Endodermal cell (in vitro differentiated cells): ENCODE data around the gene CLEC17A. TPM values are rescaled to one million over a fixed set of nuclear protein-coding genes. Genes with fewer than 3 reads are reported as not detected.
"Not testable (repeated sequence)": the region's sequence is repeated elsewhere in the genome, so short reads cannot be mapped to it uniquely, and the experiment has no call there.

ENCODE experiments used
- DNase-seq: peaks from one replicate; pipeline ENCODE4 v3.0.0-alpha.2; 2017
- H3K27ac ChIP-seq: 2 replicates; pipeline ENCODE4 v1.5.1; 2013; ENCODE audit warnings: mild to moderate bottlenecking, low read depth, low read length, moderate library complexity
- H3K27me3 ChIP-seq: 2 replicates; pipeline ENCODE4 v1.6.1; 2013; ENCODE audit warnings: mild to moderate bottlenecking, low read length, moderate library complexity; ENCODE audit not compliant: insufficient read depth, control insufficient read depth, poor library complexity, severe bottlenecking
- H3K36me3 ChIP-seq: 2 replicates; pipeline ENCODE4 v1.7.0; 2013; ENCODE audit warnings: mild to moderate bottlenecking, low read length, moderate library complexity; ENCODE audit not compliant: control insufficient read depth, insufficient read depth
- H3K4me1 ChIP-seq: one replicate; pipeline ENCODE4 v1.7.0; 2013; ENCODE audit warnings: low read length; ENCODE audit not compliant: control insufficient read depth, insufficient read depth
- H3K4me3 ChIP-seq: 2 replicates; pipeline ENCODE4 v1.5.1; 2013; ENCODE audit warnings: mild to moderate bottlenecking, low read length, moderate library complexity
- H3K9ac ChIP-seq: 2 replicates; pipeline ENCODE4 v1.6.1; 2013; ENCODE audit warnings: mild to moderate bottlenecking, low read length, moderate library complexity; ENCODE audit not compliant: poor library complexity, severe bottlenecking; ENCODE audit errors: extremely low read depth
- H3K9me3 ChIP-seq: 2 replicates; pipeline ENCODE4 v1.6.1; 2013; ENCODE audit warnings: mild to moderate bottlenecking, low read length, moderate library complexity; ENCODE audit not compliant: control insufficient read depth
- H3K27ac Mint-ChIP-seq: 2 replicates; pipeline ENCODE4 v1.8.0; 2020; ENCODE audit warnings: mixed read lengths
- H3K27me3 Mint-ChIP-seq: 2 replicates; pipeline ENCODE4 v1.8.0; 2021; ENCODE audit warnings: mild to moderate bottlenecking, mixed read lengths; ENCODE audit not compliant: insufficient read depth
- H3K36me3 Mint-ChIP-seq: 2 replicates; pipeline ENCODE4 v1.8.0; 2020; ENCODE audit warnings: low read depth, mixed read lengths
- H3K4me1 Mint-ChIP-seq: 2 replicates; pipeline ENCODE4 v1.8.0; 2020; ENCODE audit warnings: mixed read lengths
- H3K4me3 Mint-ChIP-seq: 2 replicates; pipeline ENCODE4 v1.8.0; 2020; ENCODE audit warnings: mild to moderate bottlenecking, moderate library complexity, mixed read lengths
- H3K9me3 Mint-ChIP-seq: 2 replicates; pipeline ENCODE4 v1.8.0; 2020; ENCODE audit warnings: mild to moderate bottlenecking, mixed read lengths
- CTCF ChIP-seq: fragments of 200-600 bp; sonication (generic); conservative IDR thresholded peaks from 2 replicates; pipeline ENCODE4 v1.5.0; 2021; ENCODE audit warnings: antibody characterized with exemption, mild to moderate bottlenecking
- WGBS, 2 experiments: methylation state at CpG; one replicate each; pipeline versions ENCODE4 v1.1.5 to v1.1.7; 2013; ENCODE audit warnings: missing lambda C conversion rate in 2 of 2, mixed read lengths in 1 of 2; ENCODE audit not compliant: insufficient coverage in 1 of 2, insufficient read length in 1 of 2; 5-methylcytosine and 5-hydroxymethylcytosine counted together
- total RNA-seq, 2 donors: library from RNA; stranded (reverse); fragmentation: NEBNext Ultra II Directional in 1 of 2; extraction: Animal tissue kit (Norgen Biotek cat#: 25700) in 1 of 2; gene quantifications; 2 replicates in 1 of 2; 3 replicates in 1 of 2; pipeline ENCODE4 v1.2.1, GENCODE V29; 2021

CLEC17A gene
- total RNA-seq, 2 donors from 2014 or later = not detected

GRCh38 chr19:14580623-14581237, 2.2 kb upstream of the CLEC17A start:
- no peak overlapping the region for H3K27ac Mint-ChIP-seq
- no peak for DNase-seq
- Histone ChIP-seq H3K27me3 (no peaks in the 10 kb centered on the region), H3K9me3 (no peaks in the 10 kb centered on the region), H3K36me3 (no peaks in the 10 kb centered on the region), H3K9ac (no peak overlapping the region), H3K4me3 (no peak overlapping the region), H3K4me1 (no peaks in the 10 kb centered on the region), H3K27ac (no peak overlapping the region)
- WGBS, 2 experiments = 56 to 89% methylated on average over 3 to 6 of the region's 6 CpGs
- no peak overlapping the region for H3K4me3 Mint-ChIP-seq
- peaks cover 16% of the 10 kb centered on the region for H3K9me3 Mint-ChIP-seq
- no peaks in the 10 kb centered on the region for H3K4me1 Mint-ChIP-seq
- no peaks in the 10 kb centered on the region for H3K36me3 Mint-ChIP-seq
- peak; percentile 18 for TF ChIP-seq CTCF
- peaks cover 2% of the 10 kb centered on the region for H3K27me3 Mint-ChIP-seq

- not testable (repeated sequence) for H3K27me3 Mint-ChIP-seq, H3K9me3 ChIP-seq, H3K27ac Mint-ChIP-seq, H3K9ac ChIP-seq, H3K36me3 Mint-ChIP-seq, H3K4me3 ChIP-seq, H3K27ac ChIP-seq, H3K36me3 ChIP-seq, H3K4me1 Mint-ChIP-seq, H3K4me3 Mint-ChIP-seq, H3K27me3 ChIP-seq, DNase-seq, H3K4me1 ChIP-seq
- H3K9me3 Mint-ChIP-seq = peaks cover 34% of the 10 kb centered on the region
- 86 to 96% methylated on average over 4 of the region's 5 CpGs for WGBS, 2 experiments
Observed at GRCh38 chr19:14584372-14584771, 1.5 kb downstream of the CLEC17A start.

DNA sequence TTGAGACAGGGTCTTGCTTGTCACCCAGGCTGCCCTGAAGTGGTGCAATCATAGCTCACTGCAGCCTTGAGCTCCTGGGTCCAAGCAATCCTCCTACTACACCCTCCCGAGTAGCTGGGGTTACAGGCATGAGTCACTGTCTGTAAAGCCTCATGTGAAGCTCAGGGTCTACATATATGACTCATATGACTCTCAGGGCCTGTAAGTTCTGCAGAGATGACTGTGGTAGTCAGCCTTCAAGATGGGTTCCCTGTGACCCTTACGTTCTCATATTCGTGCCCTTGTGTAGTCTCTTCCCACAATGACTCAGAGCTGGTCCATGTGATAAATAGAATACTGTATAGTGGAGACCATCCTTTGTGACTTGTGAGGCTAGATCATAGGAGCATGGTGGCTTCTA, 2.3 kb downstream of the CLEC17A start:
- H3K4me1 ChIP-seq, H3K4me1 Mint-ChIP-seq: not testable (repeated sequence)

DNA sequence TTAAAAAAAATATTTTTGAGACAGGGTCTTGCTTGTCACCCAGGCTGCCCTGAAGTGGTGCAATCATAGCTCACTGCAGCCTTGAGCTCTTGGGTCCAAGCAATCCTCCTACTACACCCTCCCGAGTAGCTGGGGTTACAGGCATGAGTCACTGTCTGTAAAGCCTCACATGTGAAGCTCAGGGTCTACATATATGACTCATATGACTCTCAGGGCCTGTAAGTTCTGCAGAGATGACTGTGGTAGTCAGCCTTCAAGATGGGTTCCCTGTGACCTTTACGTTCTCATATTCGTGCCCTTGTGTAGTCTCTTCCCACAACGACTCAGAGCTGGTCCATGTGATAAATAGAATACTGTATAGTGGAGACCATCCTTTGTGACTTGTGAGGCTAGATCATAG, 6.5 kb downstream of the CLEC17A start:
- not testable (repeated sequence) for DNase-seq, H3K4me3 Mint-ChIP-seq, H3K9me3 ChIP-seq, H3K27ac ChIP-seq, H3K9ac ChIP-seq, H3K27ac Mint-ChIP-seq, H3K36me3 ChIP-seq, H3K36me3 Mint-ChIP-seq, H3K27me3 Mint-ChIP-seq, H3K27me3 ChIP-seq, H3K4me1 Mint-ChIP-seq, H3K4me3 ChIP-seq, H3K4me1 ChIP-seq
- peaks cover 48% of the 10 kb centered on the region for H3K9me3 Mint-ChIP-seq
- WGBS, 2 experiments = no CpG with 5 or more reads among the region's 4 CpGs

More for the DNA sequence above, 2.3 kb downstream of the CLEC17A start:
- H3K9me3 ChIP-seq, H3K27me3 ChIP-seq, H3K36me3 ChIP-seq, H3K9ac ChIP-seq, H3K4me3 Mint-ChIP-seq, H3K27ac ChIP-seq, H3K36me3 Mint-ChIP-seq, H3K27me3 Mint-ChIP-seq, H3K27ac Mint-ChIP-seq, DNase-seq, H3K4me3 ChIP-seq: not testable (repeated sequence)
- 50 to 62% methylated on average over 1 to 3 of the region's 3 CpGs for WGBS, 2 experiments
- peaks cover 34% of the 10 kb centered on the region for H3K9me3 Mint-ChIP-seq
